Small intestine (tissue), 7 donors: ENCODE measurements around the gene SYNE1. TPM values are rescaled to one million over a fixed set of nuclear protein-coding genes. Genes with fewer than 3 reads are reported as not detected.
"Not testable (repeated sequence)": the region's sequence is repeated elsewhere in the genome, so short reads cannot be mapped to it uniquely, and the experiment has no call there.

Experiments used
- DNase-seq, 2 donors: peaks; one replicate each; pipeline versions ENCODE4 v3.0.0 to v3.0.0-alpha.2; 2013
- FAIRE-seq: peaks from 2 replicates; lab custom pipeline; 2012; peaks lifted over from hg19 to GRCh38; lab: Jason Lieb, UNC
- H3K27ac ChIP-seq, 3 donors: one replicate each; pipeline ENCODE4 v1.5.1; 2013; ENCODE audit warnings: low read length in 2 of 3, mild to moderate bottlenecking in 2 of 3, control low read depth in 1 of 3, inconsistent platforms in 1 of 3, low read depth in 1 of 3, moderate library complexity in 1 of 3
- H3K27me3 ChIP-seq, 3 donors: one replicate each; pipeline ENCODE4 v1.6.1; 2013; ENCODE audit warnings: low read length in 3 of 3, inconsistent platforms in 1 of 3; ENCODE audit not compliant: control insufficient read depth in 3 of 3, insufficient read depth in 3 of 3
- H3K36me3 ChIP-seq, 3 donors: one replicate each; pipeline ENCODE4 v1.6.1; 2013; ENCODE audit warnings: low read length in 3 of 3, inconsistent platforms in 1 of 3, low read depth in 1 of 3, mild to moderate bottlenecking in 1 of 3, moderate library complexity in 1 of 3; ENCODE audit not compliant: control insufficient read depth in 3 of 3, insufficient read depth in 2 of 3
- H3K4me1 ChIP-seq, 3 donors: one replicate each; pipeline ENCODE4 v1.6.1; 2013; ENCODE audit warnings: low read length in 2 of 3, inconsistent platforms in 1 of 3, low read depth in 1 of 3, mild to moderate bottlenecking in 1 of 3, moderate library complexity in 1 of 3; ENCODE audit not compliant: control insufficient read depth in 3 of 3, insufficient read depth in 2 of 3
- H3K4me3 ChIP-seq, 3 donors: one replicate each; pipeline ENCODE4 v1.5.1; 2013; ENCODE audit warnings: low read length in 3 of 3, control low read depth in 1 of 3, inconsistent platforms in 1 of 3, low read depth in 1 of 3, mild to moderate bottlenecking in 1 of 3, moderate library complexity in 1 of 3
- H3K9me3 ChIP-seq, 2 donors: one replicate each; pipeline ENCODE4 v1.6.1; 2013; ENCODE audit warnings: low read depth in 1 of 2, low read length in 1 of 2; ENCODE audit not compliant: control insufficient read depth in 2 of 2, insufficient read depth in 1 of 2
- WGBS, 3 donors: extraction: QIAGEN DNeasy Blood & Tissue Kit; methylation state at CpG; one replicate each; pipeline ENCODE4 v1.1.7; 2013; 5-methylcytosine and 5-hydroxymethylcytosine counted together
- polyA plus RNA-seq, 4 donors: library from polyadenylated mRNA; stranded (reverse) in 3 of 4; unstranded in 1 of 4; fragments of 200-250 nt in 3 of 4; fragments of 120-200 nt in 1 of 4; gene quantifications; one replicate each; pipeline versions ENCODE4 v1.2.1 to v1.2.3, GENCODE V29; 2013
- donor health status: healthy with polysubstance abuse.
- donor health status: control.
- donor health status: control.
- donor health status: Bipolar disorder and iron deficiency.
- donor health status: healthy.

Gene SYNE1
- polyA plus RNA-seq, 4 donors: 4.0 to 18.9 (median 9.1) TPM

GRCh38 chr6:152432758-152433157 lies 204.4 kb downstream of the SYNE1 start:
- 39 to 72% (median 55%) methylated on average over 2 of the region's 2 CpGs for WGBS, 3 donors
- H3K36me3 ChIP-seq: no peaks in the 10 kb centered on the region
- H3K27ac ChIP-seq: no peak overlapping the region
- H3K4me1 ChIP-seq: no peaks in the 10 kb centered on the region
- FAIRE-seq: no peak
- DNase-seq: no peak
- H3K4me3 ChIP-seq: no peak overlapping the region
- H3K9me3 ChIP-seq: no peaks in the 10 kb centered on the region
- H3K27me3 ChIP-seq: no peaks in the 10 kb centered on the region

- WGBS, 3 donors: 77 to 80% (median 79%) methylated on average over 11 of the region's 11 CpGs
- Histone ChIP-seq H3K27ac (no peak overlapping the region), H3K4me1 (no peaks in the 10 kb centered on the region), H3K36me3 (no peaks in the 10 kb centered on the region), H3K4me3 (no peak overlapping the region), H3K9me3 (no peaks in the 10 kb centered on the region), H3K27me3 (no peaks in the 10 kb centered on the region)
- no peak for DNase-seq
- no peak for FAIRE-seq
Observed at GRCh38 chr6:152428126-152428525, 209.0 kb downstream of the SYNE1 start.

GRCh38 chr6:152426276-152426675 lies 210.9 kb downstream of the SYNE1 start:
- H3K27me3 ChIP-seq: no peaks in the 10 kb centered on the region
- H3K4me3 ChIP-seq: no peak overlapping the region
- DNase-seq (no peak), FAIRE-seq (no peak)
- WGBS, 3 donors: 68 to 78% (median 69%) methylated on average over 6 of the region's 6 CpGs
- no peaks in the 10 kb centered on the region for H3K9me3 ChIP-seq
- no peaks in the 10 kb centered on the region for H3K36me3 ChIP-seq
- H3K27ac ChIP-seq: no peak overlapping the region
- no peaks in the 10 kb centered on the region for H3K4me1 ChIP-seq

GRCh38 chr6:152423216-152424103 lies 213.7 kb downstream of the SYNE1 start:
- no peak overlapping the region for H3K4me3 ChIP-seq

GRCh38 chr6:152421496-152421895 lies 215.7 kb downstream of the SYNE1 start:
- H3K4me1 ChIP-seq, H3K36me3 ChIP-seq, FAIRE-seq, H3K27me3 ChIP-seq, H3K4me3 ChIP-seq, H3K9me3 ChIP-seq, DNase-seq, H3K27ac ChIP-seq: not testable (repeated sequence)
- 86 to 97% (median 97%) methylated on average over 2 of the region's 2 CpGs for WGBS, 3 donors

More at GRCh38 chr6:152423216-152424103, 213.7 kb downstream of the SYNE1 start:
- H3K36me3 ChIP-seq: no peaks in the 10 kb centered on the region
- DNase-seq (no peak), FAIRE-seq (no peak)
- H3K27me3 ChIP-seq: no peaks in the 10 kb centered on the region
- no peaks in the 10 kb centered on the region for H3K4me1 ChIP-seq
- 53 to 80% (median 60%) methylated on average over 3 of the region's 3 CpGs for WGBS, 3 donors
- H3K27ac ChIP-seq: no peak overlapping the region
- H3K9me3 ChIP-seq: no peaks in the 10 kb centered on the region

- Histone ChIP-seq H3K4me1 (no peaks in the 10 kb centered on the region), H3K27ac (no peak overlapping the region), H3K4me3 (no peak overlapping the region), H3K9me3 (no peaks in the 10 kb centered on the region), H3K27me3 (no peaks in the 10 kb centered on the region), H3K36me3 (no peaks in the 10 kb centered on the region)
- FAIRE-seq (no peak), DNase-seq (no peak)
Observed at GRCh38 chr6:152420696-152421095, 216.5 kb downstream of the SYNE1 start.

- no peak for DNase-seq
Observed at GRCh38 chr6:152418551-152418950, 218.6 kb downstream of the SYNE1 start.

GRCh38 chr6:152416652-152417051 lies 220.5 kb downstream of the SYNE1 start:
- Histone ChIP-seq H3K27me3 (no peaks in the 10 kb centered on the region), H3K27ac (no peak overlapping the region), H3K36me3 (no peaks in the 10 kb centered on the region), H3K4me1 (no peaks in the 10 kb centered on the region), H3K4me3 (no peak overlapping the region), H3K9me3 (no peaks in the 10 kb centered on the region)
- WGBS, 3 donors: 73 to 81% (median 74%) methylated on average over 8 of the region's 8 CpGs
- FAIRE-seq (no peak), DNase-seq (no peak)

More at GRCh38 chr6:152418551-152418950, 218.6 kb downstream of the SYNE1 start:
- Histone ChIP-seq H3K4me1 (no peaks in the 10 kb centered on the region), H3K36me3 (no peaks in the 10 kb centered on the region), H3K9me3 (no peaks in the 10 kb centered on the region), H3K27ac (no peak overlapping the region), H3K4me3 (no peak overlapping the region), H3K27me3 (no peaks in the 10 kb centered on the region)
- no peak for FAIRE-seq
